C1 segment of cervical spinal cord (tissue), 14 donors: Measurements from ENCODE around the gene ANKIB1.
"Not testable (repeated sequence)": the region's sequence is repeated elsewhere in the genome, so short reads cannot be mapped to it uniquely, and the experiment has no call there.

Source experiments
- DNase-seq, 14 donors: peaks; one replicate each; lab custom pipeline; 2025; lab: John Stamatoyannopoulos, UW

ANKIB1 gene, protein sequence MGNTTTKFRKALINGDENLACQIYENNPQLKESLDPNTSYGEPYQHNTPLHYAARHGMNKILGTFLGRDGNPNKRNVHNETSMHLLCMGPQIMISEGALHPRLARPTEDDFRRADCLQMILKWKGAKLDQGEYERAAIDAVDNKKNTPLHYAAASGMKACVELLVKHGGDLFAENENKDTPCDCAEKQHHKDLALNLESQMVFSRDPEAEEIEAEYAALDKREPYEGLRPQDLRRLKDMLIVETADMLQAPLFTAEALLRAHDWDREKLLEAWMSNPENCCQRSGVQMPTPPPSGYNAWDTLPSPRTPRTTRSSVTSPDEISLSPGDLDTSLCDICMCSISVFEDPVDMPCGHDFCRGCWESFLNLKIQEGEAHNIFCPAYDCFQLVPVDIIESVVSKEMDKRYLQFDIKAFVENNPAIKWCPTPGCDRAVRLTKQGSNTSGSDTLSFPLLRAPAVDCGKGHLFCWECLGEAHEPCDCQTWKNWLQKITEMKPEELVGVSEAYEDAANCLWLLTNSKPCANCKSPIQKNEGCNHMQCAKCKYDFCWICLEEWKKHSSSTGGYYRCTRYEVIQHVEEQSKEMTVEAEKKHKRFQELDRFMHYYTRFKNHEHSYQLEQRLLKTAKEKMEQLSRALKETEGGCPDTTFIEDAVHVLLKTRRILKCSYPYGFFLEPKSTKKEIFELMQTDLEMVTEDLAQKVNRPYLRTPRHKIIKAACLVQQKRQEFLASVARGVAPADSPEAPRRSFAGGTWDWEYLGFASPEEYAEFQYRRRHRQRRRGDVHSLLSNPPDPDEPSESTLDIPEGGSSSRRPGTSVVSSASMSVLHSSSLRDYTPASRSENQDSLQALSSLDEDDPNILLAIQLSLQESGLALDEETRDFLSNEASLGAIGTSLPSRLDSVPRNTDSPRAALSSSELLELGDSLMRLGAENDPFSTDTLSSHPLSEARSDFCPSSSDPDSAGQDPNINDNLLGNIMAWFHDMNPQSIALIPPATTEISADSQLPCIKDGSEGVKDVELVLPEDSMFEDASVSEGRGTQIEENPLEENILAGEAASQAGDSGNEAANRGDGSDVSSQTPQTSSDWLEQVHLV

DNA sequence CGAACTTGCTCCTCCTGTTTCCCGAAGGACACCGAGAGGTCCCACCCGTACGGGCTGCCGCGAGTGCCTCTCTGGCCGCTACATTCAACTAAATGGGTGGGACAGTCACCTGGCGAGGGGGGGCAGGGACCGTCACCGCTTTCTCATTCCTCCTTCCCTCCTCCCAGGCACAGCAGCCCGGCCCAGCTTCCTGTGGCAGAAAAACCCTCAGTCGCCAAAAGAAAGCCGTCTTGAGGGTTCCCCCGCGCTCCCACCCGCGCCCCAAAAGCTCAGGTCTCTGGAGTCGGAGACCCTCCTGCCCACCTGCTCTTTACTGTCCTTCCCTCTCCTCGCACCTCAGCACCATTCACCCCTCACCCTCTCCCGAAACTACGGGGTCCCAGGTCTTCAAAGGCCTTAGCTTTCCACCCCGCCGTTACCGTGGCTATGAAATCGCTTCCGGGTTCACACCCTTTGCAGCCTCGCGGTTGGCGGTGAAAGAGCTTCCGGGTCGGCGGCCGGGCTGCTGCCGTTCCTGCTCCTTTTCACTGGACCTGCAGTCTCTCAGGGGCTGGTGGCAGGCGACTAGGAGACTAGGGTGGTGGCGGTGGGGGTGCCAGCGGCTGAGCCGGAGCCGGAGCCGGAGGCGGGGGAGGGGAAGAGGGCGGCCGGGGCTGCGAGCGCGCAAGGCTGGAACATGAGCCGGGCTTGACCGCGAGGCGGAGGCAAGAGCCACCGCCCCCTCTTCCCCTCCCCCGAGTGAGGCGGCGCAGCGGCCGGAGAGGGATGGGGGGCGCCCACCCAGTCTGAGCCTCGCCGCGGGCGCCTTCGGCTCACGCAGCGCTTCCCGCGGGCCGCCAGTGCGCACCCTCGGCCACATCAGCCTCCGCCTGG is at the start of gene ANKIB1, which contains the start of gene KRIT1:
Gene ANKIB1 (plus strand): TSS at position 488 of the 873 bp plus-strand sequence. CDS start 49,005 bp downstream, outside the sequence.
Gene KRIT1 (minus strand): TSS at position 428 of the 873 bp plus-strand sequence. CDS start 3,779 bp downstream, outside the sequence.
- peak; percentile 44 to 97 (median 88) for DNase-seq

DNA sequence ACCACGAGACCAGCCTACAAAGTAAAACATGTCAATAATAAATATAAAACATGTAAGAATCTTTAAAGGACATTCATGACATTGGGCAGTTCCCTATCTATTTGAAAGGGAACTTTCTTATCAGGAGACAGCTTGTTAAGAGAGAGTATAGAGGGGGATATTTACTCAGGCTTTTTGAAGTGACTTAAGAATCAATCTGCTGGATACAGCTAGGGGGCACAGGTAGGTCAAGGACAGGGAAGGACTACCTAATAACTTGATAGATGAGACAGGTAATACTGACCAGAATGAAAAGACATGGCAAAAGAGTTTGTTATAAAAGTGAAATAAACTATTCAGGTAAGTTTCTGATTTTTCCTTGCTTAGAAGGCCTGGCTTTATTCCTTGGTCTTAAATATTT is 45.0 kb upstream of the ANKIB1 start:
- DNase-seq: no peak

DNA sequence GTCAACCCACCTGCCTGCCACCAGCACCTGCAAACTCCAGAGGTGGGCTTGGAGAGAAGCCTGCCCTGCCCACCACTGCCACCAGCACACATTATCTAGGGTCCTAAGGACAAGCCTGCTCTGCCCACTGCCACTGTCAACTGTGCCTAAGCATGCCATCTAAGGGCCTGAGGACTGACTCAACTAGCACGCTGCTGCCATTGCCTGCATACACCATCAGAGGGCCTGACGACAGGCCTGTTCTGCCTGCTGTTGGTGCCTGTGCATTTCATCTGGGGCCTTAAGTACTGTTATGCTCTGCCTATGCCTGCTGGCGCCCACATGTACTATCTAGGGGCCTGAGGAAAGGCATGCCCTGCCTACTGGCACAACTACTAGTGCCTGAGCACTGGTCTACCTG is 39.8 kb upstream of the ANKIB1 start:
- DNase-seq: no peak

DNA sequence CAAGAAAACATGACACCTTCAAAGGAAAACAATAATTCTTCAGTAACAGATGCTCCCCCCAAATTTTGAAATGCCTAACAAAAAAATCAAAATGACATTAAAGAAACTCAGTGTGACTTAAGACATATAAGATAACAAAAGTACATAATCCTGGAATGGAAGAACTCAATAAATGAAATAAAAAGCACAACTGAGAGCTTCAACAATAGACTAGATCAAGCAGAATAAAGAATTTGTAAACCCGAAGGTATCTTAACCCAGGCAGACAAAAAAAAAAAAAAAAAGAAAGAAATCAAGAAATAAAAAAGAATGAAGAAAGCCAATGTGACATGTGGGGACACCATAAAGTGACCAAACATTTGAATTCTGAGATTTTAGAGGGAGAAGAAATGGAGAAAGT is 39.1 kb upstream of the ANKIB1 start:
- DNase-seq: no peak

DNA sequence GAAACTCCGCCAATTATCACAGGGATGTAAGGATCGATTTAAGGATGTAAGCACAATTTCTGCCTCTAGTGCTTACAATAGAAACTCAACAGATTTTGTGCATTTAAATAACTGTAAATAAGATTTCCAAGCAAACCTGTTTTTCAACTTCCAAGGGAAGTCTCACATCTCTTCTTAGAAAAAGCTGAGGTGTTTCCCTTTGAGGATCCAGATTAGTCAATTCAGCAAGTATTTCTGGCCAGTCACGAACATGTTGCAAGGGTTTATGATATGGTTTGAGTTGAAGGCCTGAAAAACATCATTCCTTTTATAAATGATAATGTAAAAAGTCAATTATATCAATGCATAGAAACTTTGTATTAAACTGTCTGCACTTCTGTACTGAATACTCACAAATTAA is 24.0 kb upstream of the ANKIB1 start:
- no peak for DNase-seq

DNA sequence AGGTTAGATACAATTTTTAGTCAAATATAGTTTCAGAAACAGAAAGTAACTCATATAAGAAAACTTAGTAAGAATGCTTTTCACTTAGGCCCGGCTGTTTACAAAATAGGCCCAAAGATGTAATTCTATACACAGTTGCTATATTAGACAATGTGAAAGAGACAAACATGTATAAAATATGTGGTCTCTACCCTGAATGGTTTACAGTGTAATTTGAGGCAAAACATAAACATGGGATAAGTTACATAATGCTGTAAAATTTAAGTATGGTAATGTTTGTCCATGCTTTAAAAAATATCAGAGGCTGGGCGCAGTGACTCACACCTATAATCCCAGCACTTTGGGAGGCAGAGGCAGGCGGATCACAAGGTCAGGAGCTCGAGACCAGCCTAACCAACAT is 18.8 kb upstream of the ANKIB1 start:
- no peak for DNase-seq

DNA sequence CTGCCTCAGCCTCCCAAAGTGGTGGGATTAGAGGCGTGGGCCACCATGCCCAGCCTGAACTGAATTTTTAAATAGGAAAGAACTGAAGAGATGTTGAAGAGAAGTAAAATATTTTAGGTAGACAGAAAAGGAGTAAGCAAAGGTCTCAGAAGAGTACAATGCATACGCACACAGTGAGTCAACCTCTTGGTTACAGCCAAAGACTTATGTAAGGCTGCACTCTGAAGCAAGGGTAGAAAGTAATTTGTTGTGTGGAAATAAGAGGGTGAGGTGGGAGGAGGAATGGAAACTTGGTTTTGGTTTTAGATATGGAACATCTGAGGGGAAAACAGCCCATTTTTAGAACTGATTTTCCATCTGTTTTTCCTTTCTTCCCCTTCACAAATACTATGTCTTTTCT is 17.7 kb upstream of the ANKIB1 start:
- no peak for DNase-seq

DNA sequence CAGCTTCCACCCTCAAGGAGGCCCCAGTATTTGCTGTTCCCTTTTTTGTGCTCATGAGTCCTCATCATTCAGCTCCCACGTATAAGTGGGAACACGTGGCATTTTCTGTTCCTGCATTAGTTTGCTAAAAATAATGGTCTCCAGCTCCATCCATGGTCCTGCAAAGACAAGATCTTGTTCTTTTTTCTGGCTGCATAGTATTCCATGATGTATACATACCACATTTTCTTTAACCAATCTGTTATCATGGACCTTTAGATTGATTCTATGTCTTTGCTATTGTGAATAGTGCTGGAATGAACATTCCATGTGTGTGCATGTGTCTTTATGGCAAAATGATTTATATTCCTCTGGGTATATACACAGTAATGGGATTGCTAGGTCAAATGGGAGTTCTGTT is 17.0 kb upstream of the ANKIB1 start:
- DNase-seq: no peak

DNA sequence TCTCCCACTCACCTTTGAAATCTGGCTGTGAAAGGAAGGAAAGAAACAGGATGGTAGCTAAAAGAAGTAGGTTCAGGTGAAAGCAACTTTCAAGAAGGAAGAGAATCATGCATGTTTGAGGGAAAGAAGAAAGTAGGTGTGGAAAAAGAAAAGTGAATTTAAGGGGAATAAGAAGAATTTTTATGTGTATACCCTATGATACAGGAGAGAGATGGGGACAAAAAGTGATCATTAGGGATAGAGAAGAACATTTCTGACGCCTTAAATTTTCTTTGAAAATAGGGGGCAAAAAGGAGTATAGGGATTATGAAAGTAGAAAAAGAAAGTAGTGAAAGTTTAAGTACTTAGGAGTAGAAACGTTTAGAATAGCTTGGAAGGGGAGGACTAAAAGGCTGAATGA is 15.2 kb upstream of the ANKIB1 start:
- no peak for DNase-seq

DNA sequence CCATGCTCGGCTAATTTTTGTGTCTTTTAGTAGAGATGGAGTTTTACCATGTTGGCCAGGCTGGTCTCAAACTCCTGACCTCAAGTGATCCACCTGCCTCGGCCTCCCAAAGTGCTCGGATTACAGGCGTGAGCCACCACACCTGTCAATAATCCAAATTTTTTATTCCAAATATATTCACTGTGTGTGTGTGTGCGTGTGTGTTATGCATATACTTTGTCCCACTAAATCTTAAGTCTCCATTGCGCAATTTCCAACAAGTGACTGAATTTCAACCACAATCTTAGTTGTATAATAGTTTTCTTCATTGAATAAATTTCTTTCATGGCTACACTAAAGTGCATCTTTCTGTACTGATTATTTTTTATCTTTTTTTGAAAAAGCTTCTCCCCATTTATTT is 2.8 kb upstream of the ANKIB1 start:
- DNase-seq: no peak

DNA sequence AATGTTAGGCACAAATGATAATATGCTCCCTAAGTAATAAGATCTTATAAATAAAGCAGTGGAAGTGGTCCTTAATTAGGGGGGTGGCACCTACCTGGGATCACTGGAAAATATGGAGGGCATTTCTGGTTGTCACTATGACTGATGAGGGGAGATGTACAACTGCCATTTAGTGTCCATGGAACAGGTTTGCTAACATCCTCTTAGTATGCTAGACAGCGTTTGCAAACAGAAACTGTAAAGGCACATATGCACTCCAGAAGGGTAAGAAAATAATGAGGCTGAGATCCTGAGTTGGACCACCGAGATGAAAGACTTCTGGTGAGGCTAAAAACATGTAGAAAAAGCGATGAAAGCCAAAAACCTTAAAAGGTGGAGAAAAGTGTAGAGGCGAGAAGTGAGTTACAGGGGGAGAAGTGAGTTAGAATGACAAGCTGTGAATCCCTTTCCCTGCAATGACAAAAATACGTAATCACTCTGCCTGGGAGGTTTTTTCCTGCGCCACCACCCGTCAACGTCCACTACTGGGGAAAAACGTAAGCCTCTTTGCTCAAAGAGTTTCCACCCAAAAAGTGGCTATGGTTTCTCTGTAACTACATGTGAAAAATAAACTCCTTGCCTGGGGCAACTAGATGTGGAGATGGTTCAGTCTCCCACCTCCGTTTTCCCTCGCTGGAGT is 827 bp upstream of the ANKIB1 start:
- no peak for DNase-seq

DNA sequence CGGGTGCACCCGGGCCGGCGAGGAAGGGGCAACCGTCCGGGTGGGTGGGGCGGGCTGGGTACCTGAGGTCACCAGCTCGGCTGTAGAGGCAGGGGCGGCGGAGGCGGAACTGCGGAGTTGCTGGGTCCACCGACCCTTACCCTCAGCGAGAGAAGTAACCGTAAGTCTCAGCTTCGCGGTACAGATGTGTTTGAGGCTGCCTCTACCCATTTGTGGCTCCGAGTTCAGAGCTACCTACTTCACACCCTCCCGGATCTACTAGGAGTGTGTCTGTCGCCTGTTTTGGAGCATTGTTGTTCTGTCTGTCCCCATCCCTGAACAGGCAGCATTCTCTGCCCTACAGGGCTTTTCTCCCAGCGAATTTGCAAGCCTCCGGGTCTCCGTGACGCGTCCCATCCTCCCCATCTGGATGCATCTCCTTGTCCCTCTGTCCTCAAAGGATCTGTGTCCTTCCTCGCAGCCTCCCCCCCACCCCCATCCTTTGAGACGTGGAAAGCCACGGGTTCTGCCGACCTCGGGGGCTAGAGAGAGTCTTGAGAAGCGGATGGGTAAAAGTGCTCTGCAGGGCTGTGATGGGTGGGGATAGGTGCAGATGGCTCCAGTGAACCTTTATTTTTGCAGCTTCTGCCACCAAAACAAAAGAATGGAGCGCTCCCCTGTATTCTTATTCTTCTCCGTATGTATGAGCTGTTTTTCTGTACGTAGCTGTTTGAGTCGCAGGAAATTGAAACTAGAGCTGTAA is 757 bp downstream of the ANKIB1 start:
- peak in 12 of 14 donors; percentile 26 to 87 (median 64) for DNase-seq

DNA sequence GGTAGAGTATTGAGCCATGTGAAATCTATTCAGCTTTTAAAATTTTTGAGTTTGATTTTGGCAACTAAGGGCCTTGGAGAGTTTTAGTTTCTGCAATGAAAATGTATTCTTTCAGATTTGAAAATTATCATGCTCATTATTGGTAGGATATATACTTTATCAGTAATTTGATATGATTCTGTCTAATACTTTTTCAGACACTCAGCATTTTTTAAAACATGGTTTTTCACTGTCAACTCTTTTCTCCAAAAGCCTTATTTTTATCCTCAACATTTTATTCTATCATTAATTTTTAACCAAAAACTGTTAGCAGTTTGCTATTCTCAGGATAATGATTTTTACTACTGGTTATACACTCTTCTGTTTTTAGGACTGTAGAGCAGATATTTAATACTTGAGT is 4.8 kb downstream of the ANKIB1 start:
- no peak for DNase-seq

DNA sequence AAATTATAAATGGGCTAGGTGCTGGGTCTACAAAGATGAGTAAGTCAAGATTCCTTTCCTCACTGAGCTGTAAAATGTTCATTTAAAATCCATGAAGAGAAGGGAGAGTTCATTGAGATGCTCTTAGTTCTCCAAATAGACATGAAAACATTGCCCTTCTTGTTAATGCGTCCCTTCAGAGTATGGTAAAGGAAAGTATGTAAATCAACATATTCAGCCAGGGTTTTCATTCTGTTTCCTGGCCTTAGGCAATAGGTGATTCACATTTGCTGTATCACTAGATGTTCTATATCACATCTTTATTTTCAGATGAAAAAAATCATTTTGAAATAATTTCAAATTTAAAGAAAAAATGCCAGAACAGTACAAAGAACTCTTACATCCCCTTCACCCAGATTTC is 5.4 kb downstream of the ANKIB1 start:
- no peak for DNase-seq

DNA sequence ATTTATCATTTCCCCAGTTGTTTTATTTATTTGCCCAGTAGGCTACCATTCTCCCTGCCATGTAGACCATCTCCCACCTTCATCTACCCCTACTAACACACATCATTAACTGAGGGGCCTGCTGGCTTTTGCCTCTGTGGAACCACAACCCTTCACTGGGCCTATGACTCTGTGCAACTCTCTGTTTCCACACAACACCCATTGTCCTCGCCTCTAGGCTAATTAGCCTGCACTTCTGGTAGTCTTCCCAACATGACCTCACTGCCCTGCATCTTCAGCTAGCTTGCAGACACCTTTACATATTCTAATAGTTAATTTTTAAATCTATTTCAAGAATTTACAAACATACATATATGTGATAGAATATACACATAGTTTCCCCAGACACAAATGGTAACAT is 7.5 kb downstream of the ANKIB1 start:
- DNase-seq: peak in 10 of 14 donors; percentile 2 to 41 (median 18)

DNA sequence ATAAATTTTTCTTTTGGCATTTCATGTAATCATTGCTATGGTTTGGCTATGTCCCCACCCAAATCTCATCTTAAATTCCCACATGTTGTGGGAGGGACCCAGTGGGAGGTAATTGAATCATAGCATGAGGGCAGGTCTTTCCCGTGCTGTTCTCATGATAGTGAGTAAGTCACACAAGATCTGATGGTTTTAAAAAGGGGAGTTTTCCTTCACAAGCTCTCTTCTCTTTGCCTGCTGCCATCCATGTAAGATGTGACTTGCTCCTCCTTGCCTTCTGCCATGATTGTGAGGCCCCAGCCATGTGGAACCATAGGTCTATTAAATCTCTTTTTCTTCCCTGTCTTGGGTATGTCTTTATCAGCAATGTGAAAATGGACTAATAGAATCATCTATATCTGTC is 9.0 kb downstream of the ANKIB1 start:
- DNase-seq: not testable (repeated sequence)

DNA sequence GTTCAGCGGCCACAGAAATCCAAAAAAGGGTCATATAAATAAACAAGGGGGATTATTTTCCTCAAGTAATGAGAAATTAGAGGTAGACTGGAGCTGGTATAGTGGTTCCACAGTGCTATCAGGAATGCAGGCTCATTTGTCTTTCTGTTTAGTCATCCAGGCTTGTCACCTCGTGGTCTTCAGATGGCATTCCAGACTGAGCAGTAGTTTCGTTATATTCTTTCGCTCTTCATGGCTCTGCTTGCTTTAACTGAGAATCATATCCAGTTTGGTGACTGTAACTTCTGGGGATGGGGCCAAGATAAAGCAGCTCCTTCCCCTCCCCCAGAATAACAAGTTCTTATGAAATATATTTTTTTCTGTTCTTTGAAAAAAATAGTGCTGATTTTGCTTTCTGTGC is 9.5 kb downstream of the ANKIB1 start:
- no peak for DNase-seq

DNA sequence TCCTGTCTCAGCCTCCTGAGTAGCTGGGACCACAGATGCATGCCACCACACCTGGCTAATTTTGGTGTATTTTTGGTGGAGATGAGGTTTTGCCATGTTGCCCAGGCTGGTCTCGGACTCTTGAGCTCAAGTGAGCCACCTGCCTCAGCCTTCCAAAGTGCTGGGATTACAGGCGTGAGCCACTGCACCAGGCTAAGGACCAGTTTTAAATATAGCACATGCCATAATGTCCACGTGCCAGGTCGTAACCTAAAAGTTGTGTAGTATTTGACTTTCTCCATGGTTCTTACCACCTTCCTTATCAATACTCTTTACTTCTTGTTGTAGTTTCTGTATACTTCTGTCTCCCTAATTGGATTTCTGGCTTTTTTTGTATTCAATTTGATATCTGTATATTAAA is 13.3 kb downstream of the ANKIB1 start:
- no peak for DNase-seq

DNA sequence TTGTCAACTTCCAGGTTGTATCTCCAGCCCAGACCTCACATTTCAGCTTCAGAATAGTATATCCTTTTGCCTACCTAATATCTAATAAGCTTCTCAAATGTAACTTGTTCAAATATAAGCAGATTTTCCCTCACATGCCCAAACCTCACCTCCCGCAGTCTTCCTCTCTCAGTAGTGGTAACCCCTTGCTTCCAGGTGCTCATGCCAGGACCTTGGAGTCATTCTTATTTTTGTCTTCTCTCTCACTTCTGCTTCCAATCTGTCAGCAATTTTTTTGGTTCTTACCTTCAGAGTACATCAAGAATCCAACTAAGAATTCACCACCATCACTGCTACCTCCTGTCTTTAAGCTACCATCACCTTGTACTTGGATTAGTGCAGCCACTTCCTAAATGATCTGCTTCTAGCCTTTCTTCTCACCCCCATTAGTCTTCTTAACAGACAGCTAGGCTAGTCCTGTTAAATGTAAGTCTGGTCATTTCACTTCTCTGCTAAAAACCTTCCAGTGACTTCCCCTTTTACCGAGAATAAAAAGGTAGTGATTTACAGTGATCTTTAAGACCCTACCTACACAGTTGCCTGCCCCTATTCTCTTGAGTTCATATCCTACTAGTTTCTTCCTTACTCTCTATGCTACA is 14.0 kb downstream of the ANKIB1 start:
- DNase-seq: no peak
